Left lobe of liver (tissue), 2 donors: Measurements from ENCODE around the gene CPNE8. TPM values are rescaled to one million over a fixed set of nuclear protein-coding genes. Genes with fewer than 3 reads are reported as not detected.

Experiments used
- ATAC-seq: fragments of 200-7000 bp; cut with Tn5 transposase; one replicate; pipeline ENCODE4 v1.9.1; 2020; ENCODE audit warnings: mild to moderate bottlenecking, moderate library complexity
- DNase-seq: peaks from one replicate; pipeline ENCODE4 v3.0.0-alpha.2; 2020; ENCODE audit warnings: low spot score
- total RNA-seq: library from RNA; stranded (reverse); gene quantifications from one replicate; pipeline ENCODE4 v1.2.1, GENCODE V29; 2021
- donor health status: DM: no; HTN: no; CAD: no; lungs with moderate emphysema.
- donor health status: DM: no; HTN: yes; CAD: no.

Gene CPNE8
- total RNA-seq, 1 donor from 2014 or later, result 9.2 TPM

DNA sequence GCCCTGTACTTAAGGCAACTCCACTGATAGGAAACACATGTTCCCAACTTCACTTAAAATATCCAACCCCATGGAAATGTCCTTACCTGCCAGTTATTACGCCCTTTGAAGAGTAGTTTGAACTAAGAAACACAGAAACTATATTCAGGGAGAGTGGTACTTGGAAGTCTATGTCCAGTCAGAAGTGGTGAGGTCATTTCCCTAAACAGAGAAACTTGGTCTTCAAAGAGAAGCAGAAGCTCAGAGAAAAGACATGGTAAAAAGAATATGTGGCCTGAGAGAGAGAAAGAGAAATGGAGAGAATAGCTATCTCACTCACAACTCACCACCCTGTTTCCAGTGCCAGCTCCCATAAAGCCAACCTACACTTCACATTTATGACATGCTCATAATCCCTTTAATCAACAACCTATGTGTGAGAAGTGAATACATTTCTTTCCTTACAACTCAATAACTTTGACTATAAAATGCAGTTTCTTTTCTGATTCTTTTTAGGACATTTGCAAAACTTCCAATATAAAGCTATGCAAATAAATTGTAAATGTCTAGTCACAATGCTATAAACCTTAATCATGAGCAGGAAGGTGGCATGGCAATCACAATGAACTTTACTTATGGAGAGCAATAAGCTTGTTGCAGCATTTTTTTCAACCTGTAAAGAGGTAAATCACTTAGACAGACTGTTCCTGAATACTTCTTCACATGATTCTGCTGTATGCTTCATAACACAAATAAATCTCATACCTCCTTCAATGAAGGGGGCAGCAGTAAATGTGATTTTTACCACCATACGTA, 67.1 kb downstream of the CPNE8 start:
- ATAC-seq (no peak), DNase-seq (no peak)

DNA sequence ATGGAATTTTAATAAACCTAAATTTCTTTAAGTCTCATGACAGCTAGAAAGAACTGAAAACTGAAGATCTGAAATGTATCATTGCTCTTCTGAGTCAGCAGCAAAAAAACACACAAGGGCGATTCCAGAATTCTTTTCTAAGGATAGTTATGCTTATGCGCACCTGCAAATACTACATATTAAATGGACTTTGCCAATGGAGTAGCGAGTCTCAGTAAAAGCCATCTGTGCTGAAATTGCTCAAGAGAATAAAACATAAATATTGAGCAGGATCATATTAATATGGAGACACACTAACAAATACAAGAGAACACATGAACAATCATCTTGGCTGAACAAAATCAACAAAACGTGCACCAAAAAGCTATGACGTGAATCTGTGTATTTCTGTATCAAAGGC, 73.7 kb downstream of the CPNE8 start:
- DNase-seq, result no peak
- no peak for ATAC-seq

DNA sequence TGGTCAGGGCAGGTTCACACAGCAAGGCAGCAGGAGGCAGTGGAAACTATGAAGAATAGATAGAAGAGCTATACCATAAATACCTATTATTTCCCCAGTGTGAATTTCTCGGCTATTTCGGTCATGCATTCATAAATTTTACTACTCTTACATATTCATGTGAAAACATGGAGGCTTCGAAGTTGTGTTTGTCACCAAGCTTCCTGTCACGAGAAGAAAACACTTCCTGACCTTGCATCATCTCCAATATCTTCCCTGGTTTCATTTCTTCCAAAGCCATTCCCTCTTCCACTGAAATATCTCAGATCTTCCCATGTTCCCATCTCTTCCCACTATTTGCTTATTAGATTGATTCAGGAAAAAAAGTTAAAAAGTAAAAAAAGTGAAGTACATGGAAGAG, 80.4 kb downstream of the CPNE8 start:
- ATAC-seq, result no peak
- DNase-seq, result no peak

DNA sequence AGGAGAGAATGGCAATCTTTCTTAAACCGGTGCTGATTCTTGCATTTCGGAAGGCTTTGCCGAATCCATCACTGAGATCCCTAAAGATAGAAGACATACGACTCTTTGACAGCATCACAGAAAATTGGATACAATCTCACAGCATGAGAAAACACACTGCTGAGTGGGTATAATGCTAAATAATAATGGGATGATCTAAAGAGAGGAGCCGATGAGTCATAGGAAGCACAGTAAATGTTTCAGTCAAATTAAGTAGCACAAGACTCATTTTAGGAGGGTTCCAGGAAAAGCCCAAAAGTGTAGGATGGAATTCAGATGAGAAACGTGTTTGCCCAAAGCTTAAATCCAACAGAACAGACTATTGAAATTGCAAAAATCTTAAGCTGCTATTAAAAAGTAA, 81.7 kb downstream of the CPNE8 start:
- ATAC-seq (no peak), DNase-seq (no peak)

DNA sequence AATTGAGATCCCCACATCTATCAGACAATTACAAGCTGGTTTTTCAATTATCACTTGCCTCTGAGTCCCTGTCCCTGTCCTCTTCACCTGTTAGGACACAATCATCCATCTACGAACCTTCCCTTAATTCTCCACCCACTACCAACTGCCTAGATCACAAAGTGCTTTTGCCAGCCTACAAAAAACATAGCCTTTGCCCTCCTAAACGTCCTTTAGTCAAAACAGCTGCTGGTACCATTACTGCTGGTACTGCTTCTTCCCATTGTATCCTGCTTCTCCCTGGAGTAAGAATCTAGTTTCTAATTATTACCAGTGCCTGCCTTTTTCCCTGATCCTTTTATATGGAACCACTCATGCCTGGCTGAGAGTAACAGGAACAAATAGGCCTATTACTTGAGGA, 82.1 kb downstream of the CPNE8 start:
- ATAC-seq (peak; percentile 23), DNase-seq (no peak)

DNA sequence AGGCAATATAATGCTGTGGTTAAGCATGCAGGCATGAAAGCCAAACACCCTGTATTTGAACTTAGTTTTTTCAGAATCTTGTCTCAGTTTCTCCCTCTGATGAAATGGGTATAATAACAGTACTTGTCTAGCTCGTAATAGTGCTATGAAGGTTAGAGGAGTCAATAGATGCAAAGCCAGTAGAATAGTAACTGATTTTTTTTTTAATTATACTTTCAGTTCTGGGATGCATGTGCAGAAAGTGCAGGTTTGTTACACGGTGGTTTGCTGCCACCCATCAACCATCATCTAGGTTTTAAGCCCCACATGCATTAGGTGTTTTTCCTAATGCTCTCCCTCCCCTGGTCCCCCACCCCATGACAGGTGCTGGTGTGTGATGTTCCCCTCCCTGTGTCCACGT, 87.4 kb downstream of the CPNE8 start:
- DNase-seq (no peak), ATAC-seq (no peak)

DNA sequence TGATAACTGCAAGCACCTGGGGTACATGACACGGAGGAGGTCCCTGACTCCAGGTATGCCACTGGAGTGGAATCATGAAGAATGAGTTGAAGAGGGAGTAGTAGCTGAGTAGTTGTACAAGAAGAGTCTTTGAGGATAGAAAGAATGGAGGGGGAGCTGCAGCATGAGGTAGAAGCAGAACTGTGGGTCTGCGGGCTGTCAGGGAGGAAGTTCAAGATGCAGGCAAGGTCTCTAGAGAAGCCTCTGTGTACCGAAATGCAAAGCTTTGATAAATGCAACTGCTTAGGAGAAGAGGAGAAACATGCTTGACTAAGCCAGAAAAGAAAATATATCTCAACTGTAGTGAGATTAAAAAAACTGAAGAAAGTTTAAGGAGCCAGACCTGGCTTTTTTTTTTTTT, 91.5 kb downstream of the CPNE8 start:
- no peak for ATAC-seq
- DNase-seq, result no peak

DNA sequence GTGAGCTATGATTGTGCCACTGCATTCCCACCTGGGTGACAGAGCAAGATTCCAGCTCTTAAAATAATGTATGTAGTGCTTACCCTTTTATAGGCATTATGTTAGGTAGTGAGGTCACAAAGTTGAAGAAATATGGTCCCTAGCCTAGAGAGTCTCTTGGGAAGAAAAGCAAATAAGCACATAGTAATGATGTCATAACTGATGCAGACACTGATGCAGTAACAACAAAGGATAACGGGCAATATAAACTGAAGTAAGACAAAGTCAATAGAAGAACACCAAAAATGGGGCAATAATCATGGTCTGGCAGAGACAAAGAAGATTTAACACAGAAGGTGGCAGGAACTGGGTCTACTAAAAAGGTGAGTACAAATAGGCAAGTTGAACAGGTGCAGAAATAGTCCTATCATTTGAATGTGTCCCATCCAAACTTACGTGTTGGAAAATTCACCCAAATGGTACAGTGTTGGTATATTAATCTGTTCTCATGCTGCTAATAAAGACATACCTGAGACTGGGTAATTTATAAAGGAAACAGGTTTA, 93.5 kb downstream of the CPNE8 start:
- DNase-seq, result no peak
- no peak for ATAC-seq

DNA sequence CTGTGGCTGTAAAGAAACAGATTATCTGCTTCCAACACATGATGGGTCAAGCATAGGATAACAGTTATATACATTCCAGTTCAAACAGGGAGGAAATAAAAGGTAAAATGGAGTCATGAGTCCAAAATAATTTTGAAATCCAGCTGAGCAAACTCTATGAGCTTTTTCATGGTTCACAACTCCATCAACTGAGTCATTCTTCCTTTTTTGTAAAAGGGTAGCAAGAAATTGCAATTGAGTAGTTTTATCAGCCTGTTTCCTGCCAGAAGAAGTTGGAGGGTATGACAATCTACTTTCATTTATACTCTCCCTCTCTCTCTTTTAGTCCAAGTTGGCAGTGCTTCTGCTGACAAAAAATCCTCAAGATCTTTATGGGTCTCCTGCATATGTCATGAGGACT, 95.6 kb downstream of the CPNE8 start:
- ATAC-seq (no peak), DNase-seq (no peak)

DNA sequence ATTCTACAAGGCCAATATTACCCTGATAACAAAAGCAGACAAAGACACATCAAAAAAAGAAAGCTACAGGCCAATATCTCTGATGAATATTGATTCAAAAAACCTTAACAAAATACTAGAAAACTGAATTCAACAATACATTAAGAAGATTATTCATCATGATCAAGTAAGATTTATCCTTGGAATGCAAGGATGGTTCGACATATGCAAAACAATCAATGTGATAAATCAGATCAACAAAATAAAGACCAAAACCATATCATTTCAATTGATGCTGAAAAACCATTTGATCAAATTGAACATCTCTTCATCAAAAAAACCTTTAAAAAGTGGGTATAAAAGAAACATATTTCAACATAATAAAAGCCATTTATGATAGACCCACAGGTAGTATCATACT, 117.3 kb downstream of the CPNE8 start:
- no peak for ATAC-seq
- DNase-seq, result no peak

DNA sequence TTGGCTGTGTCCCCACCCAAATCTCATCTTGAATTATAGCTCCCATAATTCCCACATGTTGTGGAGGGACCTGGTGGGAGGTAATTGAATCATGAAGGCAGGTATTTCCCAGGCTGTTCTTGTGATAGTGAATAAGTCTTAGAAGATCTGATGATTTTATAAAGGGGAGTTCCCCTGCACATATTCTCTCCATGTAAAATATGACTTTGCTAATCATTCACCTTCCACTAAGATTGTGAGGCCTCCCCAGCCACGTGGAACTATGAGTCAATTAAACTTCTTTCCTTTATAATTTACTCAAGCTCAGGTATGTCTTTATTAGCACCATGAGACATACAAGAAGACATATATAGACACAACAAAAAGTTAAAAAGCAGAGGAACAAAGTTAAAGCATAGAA, 120.0 kb downstream of the CPNE8 start:
- ATAC-seq, result no peak

DNA sequence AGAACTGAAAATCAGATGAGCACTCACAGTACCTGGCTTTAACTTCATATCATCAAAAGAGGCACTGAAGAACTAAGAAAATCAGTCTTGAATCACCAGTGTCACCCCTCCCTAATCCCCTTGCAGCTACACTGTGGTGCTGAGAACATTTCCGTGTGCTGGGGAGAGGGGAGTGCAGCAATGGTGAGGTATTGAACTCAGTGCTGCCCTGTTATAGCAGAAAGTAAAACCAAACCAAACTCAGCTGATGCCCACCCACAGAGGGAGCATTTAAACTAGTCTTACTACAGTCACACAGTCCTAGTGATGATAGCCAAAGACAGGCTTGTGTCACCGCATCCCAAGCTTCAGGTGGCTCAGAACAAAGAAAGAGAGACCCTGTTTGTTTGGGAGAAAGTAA, 122.1 kb downstream of the CPNE8 start:
- ATAC-seq, result no peak
- no peak for DNase-seq

More for the DNA sequence above, 120.0 kb downstream of the CPNE8 start:
- no peak for DNase-seq

DNA sequence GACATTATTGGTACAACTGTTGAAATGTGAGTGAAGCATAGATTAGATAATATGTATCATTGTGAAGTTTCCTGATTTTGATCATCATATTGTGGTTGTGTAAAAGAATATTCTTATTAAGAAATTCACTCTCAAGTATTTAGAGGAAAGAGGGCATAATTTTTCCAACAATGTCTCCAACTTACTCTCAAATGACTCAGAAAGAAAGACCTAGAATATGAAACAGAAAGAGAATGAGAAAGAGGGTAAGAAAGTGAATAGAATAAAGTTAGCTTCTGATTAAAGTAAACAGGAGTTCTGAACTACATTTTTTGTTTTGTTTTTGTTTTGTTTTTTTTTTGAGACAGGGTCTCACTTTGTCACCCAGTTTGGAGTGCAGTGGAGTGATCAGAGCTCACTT, 123.0 kb downstream of the CPNE8 start:
- no peak for DNase-seq
- ATAC-seq, result no peak

DNA sequence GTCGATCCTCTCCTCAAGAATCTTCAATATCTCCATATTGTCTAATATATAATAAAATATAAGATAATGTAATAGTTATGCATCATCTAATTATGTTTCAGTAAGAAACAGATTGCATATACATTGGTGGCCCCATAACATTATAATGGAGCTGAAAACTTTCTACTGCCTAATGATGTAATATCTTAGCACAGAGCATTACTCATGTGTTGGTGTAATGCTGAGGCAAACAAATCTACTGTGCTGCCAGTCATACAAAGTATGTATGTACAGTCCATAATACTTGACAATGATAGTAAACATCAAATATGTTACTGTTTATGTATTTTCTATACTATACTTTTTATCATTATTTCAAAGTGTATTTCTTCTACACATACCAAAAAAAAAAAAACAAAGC, 128.7 kb downstream of the CPNE8 start:
- no peak for DNase-seq
- ATAC-seq, result no peak

DNA sequence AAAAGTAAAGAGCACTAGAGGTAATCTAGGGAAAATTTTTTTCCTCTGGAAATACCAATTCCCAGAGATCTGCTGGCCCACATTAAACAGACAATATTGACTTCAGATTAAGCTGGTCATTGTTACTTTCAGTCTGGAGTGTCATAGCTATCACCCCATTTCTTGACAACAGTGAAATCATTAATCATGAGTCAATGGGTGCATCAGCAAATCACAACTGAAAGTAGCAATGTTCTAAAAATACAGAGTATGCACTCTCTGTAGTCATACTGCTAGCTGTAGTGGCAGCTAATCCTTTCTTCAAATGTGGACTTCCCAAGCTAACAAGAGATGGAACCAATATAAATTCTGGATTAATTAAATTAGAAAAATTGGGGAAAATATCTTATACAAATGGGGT, 129.9 kb downstream of the CPNE8 start:
- no peak for DNase-seq

DNA sequence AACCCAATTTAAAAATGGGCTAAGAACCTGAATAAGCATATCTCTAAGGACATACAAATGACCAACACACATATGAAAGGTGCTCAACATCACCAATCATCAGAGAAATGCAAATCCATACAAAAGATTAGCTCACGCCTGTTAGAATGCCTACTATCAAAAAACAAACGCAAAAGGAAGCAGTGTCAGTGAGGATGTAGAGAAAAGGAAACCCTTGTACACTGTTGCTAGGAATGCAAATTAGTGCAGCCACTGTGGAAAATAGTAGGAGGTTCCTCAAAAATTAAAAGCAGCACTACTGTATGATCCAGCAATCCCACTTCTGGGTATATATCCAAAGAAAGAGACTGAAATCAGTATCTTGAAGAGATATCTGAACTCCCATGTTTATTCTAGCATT, 133.0 kb downstream of the CPNE8 start:
- peak; percentile 10 for ATAC-seq
- no peak for DNase-seq

More for the DNA sequence above, 129.9 kb downstream of the CPNE8 start:
- ATAC-seq, result no peak

DNA sequence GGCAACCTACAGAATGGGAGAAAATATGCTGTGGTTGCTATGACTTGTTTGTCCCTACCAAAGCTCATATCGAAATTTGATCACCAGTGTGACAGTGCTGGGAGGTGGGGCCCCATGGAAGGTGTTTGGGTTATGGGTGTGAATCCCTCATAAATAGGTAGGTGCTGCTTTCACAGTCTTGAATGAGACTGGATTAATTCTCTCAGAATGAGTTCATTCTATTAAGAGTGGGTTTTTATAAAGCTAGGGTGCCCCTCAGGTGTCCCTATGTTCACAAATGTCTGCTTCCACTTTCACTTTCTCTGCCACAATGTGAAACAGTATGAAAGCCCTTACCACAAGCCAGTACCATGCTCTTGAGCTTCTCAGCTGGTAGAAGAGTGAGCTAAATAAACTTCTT, 133.5 kb downstream of the CPNE8 start:
- peak; percentile 90 for ATAC-seq
- DNase-seq, result no peak

DNA sequence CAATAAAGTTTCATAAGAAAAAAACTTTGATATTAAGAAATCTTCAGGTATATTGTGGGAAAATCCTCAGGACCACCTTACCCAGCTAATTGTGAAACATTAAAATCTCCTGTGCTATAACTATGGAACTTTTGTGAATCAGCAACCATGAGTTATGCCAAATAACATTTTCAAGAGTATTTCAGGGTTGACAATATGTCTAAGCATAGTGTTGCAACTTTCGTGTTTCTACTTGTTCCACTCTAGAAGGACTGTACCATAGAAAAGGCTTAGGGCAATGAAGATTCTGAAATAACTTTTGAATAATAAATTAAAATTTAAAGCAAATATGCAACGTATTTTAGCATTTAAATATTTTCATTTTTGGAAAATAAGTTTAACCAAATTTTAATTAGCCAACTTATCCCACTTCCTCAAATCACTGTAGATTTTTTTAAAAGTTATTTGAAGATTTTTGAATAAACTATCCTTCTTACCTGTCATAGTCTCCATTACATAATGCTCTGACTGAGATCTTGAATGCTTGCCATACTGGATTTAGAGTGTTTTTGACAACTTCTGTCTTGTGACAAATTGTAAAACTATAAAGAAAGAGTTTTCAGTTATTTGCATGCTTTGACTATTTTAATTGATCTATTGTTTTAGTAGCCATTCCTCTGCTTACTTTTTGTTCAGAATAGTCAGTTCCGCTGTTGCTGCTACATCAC, 143.6 kb downstream of the CPNE8 start:
- ATAC-seq (no peak), DNase-seq (no peak)

DNA sequence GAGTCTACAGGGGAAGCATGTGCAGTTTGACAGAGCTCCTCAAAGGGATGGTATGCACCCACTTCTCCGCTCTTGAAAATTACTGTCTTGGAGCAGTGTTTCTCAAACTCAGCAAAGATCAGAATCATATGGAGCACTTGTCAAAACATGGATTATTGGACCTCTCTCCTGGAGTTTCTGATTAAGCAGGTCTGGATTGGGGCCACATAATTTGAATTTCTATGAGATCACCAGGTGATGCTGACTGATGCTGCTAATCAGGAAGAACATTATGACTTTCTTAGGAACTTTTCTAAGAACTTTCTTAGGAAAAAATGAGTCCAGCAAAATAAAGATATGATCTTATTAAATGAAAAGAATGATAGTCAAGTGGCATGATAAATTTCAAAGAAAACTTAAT, 144.3 kb downstream of the CPNE8 start:
- ATAC-seq, result no peak

DNA sequence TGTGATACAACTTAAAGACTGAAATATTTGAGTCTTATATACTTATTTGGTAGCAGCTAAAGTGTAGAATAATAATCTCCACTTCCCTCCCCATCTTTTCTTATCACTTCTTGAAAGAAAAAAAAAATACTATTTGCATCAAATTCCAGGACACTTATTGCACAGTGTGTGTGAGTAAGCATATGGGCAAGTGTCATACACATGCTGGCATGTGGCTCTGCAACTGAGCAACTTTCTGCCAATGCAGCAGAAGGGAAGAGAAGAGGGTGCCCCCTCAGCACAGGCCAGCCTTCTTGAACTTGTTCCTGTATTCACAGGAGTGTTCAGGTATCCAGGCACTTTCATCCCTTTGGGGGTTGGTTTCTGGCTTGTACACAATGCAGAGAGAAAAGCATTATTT, 145.8 kb downstream of the CPNE8 start:
- no peak for DNase-seq
- ATAC-seq, result no peak

More for the DNA sequence above, 144.3 kb downstream of the CPNE8 start:
- DNase-seq, result no peak

DNA sequence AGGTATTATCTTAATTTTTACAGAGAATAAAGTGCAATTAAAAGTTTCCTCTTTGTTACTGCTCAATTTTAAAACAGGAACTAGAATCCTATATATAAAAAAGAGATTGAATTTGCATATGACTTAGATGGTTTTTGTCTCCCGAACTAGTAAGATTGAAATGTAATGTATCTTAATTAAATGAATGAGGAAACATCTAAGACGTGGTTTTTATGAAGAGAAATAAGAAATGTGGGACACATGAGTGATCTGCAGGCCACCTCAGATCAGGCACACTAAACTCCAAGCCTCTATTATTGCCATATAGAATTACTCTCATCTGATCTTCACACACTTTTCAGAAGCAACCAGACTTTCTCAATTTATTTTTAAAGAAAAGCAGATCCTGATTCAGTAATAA, 158.6 kb downstream of the CPNE8 start:
- DNase-seq, result no peak
- ATAC-seq, result no peak

DNA sequence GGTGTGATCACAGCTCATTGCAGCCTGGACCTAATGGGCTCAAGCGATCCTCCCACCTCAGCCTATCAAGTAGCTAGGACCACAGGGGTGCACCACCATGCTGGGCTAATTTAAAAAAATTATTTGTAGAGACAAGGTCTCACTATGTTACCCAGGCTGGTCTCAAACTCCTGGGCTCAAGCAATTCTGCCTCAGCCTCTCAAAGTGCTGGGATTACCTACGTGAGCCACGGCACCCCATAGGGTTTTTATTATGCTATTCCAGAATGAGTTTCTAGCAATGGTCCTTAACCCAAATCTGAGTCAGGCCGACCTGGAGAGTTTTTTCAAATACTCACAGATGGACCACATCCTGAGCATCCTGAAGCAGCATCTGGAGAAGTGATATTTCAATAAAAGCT, 159.8 kb downstream of the CPNE8 start:
- DNase-seq (no peak), ATAC-seq (no peak)
